NCI-H1930 (cell line): ENCODE data around the gene SDR9C7.

Experiments used
- DNase-seq, 2 experiments: peaks; one replicate each; lab custom pipeline; 2025; lab: John Stamatoyannopoulos, UW

The SDR9C7 gene

GRCh38 chr12:56874821-56875220, 59.4 kb downstream of the SDR9C7 start:
- no peak for DNase-seq

- DNase-seq, result no peak
Observed at GRCh38 chr12:56873382-56873781, 60.8 kb downstream of the SDR9C7 start.
